Fibroblast of the aortic adventitia (primary cell): ENCODE measurements around the gene NME9. TPM values are rescaled to one million over a fixed set of nuclear protein-coding genes. Genes with fewer than 3 reads are reported as not detected.

Experiments
- DNase-seq: peaks from one replicate; pipeline ENCODE4 v3.0.0-alpha.2; 2010; ENCODE audit warnings: low read depth
- H3K4me3 ChIP-seq: 2 replicates; pipeline ENCODE4 v1.5.1; 2011; ENCODE audit warnings: low read depth, mild to moderate bottlenecking, control low read depth, low read length, moderate library complexity
- CTCF ChIP-seq: IDR thresholded peaks from 2 replicates; pipeline ENCODE4 v1.5.1; 2011; ENCODE audit warnings: mild to moderate bottlenecking, low read length, control low read depth, inconsistent platforms; ENCODE audit not compliant: insufficient read depth
- total RNA-seq: library from RNA; depleted of rRNA; stranded (reverse); fragments of >200 nt; gene quantifications from 2 replicates; pipeline ENCODE4 v1.2.3, GENCODE V29; 2012; ENCODE audit warnings: low replicate concordance

NME9 gene
- total RNA-seq, 1 donor = 0.18 TPM

- TF ChIP-seq CTCF = no peak
- DNase-seq = no peak
- H3K4me3 ChIP-seq = no peak overlapping the region
Observed at GRCh38 chr3:138253609-138254008, 76.0 kb downstream of the NME9 start.

Other genes with a start within 250 kb of the NME9 start
- 28.3 and 38.2 TPM in 2 replicates for gene DZIP1L, start 214.2 kb downstream of the NME9 start, total RNA-seq
- not detected in 2 replicates for gene A4GNT, start 197.5 kb downstream of the NME9 start, total RNA-seq
- 17.5 and 26.6 TPM in 2 replicates for gene DBR1, start 154.9 kb downstream of the NME9 start, total RNA-seq
- 44.0 and 49.8 TPM in 2 replicates for gene ARMC8, start 142.6 kb downstream of the NME9 start, total RNA-seq
- 31.2 and 53.3 TPM in 2 replicates for gene MRAS, start 18.7 kb upstream of the NME9 start, total RNA-seq
- 0.27 and 0.65 TPM in 2 replicates for gene ESYT3, start 104.8 kb upstream of the NME9 start, total RNA-seq